ENCODE data around the gene CAPN15.
A peak's percentile ranks its signal among the peaks of the same experiment; 100 is the strongest.

CAPN15 gene

GRCh38 chr16:589658-590187 lies 62.2 kb downstream of the CAPN15 start, which contains the start of gene RAB40C:
Gene RAB40C, plus strand, starts transcription at chr16:590066. Its CDS starts 226 bp downstream, at chr16:590292.
- TF ChIP-seq, protein P1, sequence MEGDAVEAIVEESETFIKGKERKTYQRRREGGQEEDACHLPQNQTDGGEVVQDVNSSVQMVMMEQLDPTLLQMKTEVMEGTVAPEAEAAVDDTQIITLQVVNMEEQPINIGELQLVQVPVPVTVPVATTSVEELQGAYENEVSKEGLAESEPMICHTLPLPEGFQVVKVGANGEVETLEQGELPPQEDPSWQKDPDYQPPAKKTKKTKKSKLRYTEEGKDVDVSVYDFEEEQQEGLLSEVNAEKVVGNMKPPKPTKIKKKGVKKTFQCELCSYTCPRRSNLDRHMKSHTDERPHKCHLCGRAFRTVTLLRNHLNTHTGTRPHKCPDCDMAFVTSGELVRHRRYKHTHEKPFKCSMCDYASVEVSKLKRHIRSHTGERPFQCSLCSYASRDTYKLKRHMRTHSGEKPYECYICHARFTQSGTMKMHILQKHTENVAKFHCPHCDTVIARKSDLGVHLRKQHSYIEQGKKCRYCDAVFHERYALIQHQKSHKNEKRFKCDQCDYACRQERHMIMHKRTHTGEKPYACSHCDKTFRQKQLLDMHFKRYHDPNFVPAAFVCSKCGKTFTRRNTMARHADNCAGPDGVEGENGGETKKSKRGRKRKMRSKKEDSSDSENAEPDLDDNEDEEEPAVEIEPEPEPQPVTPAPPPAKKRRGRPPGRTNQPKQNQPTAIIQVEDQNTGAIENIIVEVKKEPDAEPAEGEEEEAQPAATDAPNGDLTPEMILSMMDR (IDR thresholded peaks at IDR 0.05; ENCODE audit: borderline replicate concordance, insufficient read depth, low read depth, low read length): no peak
- peak within 1 kb of the TSS; percentile 79 for H3K4me3 ChIP-seq (ENCODE audit: low read depth, low read length)

DNA sequence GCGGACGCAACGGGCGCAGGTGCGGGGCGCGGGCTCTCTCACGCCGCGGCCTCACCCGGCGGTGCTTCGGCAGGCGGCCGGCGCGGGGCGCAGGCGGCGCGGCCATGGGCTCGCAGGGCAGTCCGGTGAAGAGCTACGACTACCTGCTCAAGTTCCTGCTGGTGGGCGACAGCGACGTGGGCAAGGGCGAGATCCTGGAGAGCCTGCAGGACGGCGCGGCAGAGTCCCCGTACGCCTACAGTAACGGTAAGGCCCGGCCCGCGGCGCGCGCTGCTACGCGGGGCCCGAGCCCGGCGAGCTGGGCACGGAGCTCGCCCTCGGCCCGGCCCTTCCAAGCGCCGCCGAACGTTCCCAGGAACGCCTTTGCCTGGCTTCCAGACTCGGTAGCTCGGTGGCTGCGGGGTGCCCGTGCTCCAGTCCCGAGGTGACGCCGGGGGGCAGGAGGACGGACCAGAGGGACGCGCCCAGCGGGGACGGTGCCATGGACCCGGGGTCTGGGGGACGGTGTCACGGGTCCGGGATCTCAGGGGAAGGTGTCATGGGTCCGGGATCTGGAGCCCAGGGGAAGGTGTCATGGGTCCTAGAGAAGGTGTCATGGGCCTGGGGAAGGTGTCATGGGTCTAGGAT lies 62.8 kb downstream of the CAPN15 start:
- peak overlapping the region; percentile 79 for H3K4me3 ChIP-seq (ENCODE audit: low read depth, low read length)
- TF ChIP-seq, protein P1 (IDR thresholded peaks at IDR 0.05; ENCODE audit: borderline replicate concordance, insufficient read depth, low read depth, low read length): no peak

DNA sequence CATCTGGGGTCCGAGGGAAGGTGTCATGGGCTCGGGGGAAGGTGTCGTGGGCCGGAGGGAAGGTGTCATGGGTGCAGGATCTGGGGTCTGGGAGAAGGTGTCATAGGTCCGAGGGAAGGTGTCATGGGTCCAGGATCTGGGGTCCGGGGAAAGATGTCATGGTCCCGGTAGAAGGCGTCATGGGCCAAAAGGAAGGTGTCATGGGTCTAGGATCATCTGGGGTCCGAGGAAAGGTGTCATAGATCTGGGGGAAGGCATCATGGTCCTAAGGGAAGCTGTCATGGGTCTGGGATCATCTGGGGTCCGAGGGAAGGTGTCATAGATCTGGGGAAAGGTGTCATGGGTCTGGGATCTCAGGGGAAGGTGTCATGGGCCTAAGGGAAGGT lies 63.3 kb downstream of the CAPN15 start:
- TF ChIP-seq, protein P1 (IDR thresholded peaks at IDR 0.05; ENCODE audit: borderline replicate concordance, insufficient read depth, low read depth, low read length): no peak
- H3K4me3 ChIP-seq (ENCODE audit: low read depth, low read length): peak overlapping the region; percentile 79

GRCh38 chr16:591231-591630 lies 63.7 kb downstream of the CAPN15 start:
- TF ChIP-seq, protein P1 (IDR thresholded peaks at IDR 0.05; ENCODE audit: borderline replicate concordance, insufficient read depth, low read depth, low read length): no peak
- H3K4me3 ChIP-seq (ENCODE audit: low read depth, low read length): peak overlapping the region; percentile 79

- no peak overlapping the region for H3K4me3 ChIP-seq (ENCODE audit: low read depth, low read length)
Measured at GRCh38 chr16:591892-592517, 64.5 kb downstream of the CAPN15 start.

DNA sequence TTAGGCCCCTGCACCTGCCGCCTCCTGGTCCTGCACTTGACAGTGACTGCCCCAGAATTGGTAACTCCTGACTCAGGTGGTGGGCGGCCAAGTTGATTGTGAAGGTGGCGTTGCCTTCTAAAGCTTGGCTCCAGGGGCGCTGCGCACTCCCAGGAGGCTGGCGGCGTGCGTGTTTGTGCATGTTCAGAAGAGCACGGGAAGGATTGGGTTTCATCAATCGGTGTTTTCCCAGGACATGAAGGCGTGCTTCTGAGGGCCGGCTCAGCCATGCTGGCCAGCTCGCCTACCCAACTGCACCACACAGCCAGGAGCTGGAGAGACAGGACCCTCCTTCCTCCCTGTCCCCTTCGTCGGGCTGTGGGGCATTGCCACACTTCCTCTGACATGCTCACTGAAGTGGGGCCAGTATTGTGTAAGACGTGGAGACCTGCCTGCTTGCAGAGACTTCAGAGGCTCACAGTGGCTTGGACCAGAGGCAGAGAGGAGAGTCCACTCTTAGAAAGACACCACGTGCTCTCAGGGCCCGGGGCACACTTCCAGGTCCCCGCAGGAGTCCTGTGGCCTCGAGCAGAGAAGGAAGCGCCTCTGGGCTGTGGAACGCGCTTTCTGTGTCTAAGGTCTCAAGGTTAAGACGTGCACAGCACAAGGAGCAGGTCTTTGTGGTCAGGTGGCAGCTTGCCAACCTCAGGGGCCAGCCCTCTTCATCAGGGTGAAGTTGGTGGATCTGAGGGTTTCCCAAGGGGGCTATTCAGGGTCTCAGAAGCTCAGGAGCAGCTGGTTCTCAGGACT lies 65.2 kb downstream of the CAPN15 start:
- H3K4me3 ChIP-seq (ENCODE audit: low read depth, low read length): no peak overlapping the region
- TF ChIP-seq, protein P1 (IDR thresholded peaks at IDR 0.05; ENCODE audit: borderline replicate concordance, insufficient read depth, low read depth, low read length): no peak

More at GRCh38 chr16:591892-592517, 64.5 kb downstream of the CAPN15 start:
- TF ChIP-seq, protein P1 (IDR thresholded peaks at IDR 0.05; ENCODE audit: borderline replicate concordance, insufficient read depth, low read depth, low read length): no peak
